Skin of body (tissue), 2 donors: ENCODE results near the gene LGSN. TPM values are rescaled to one million over a fixed set of nuclear protein-coding genes. Genes with fewer than 3 reads are reported as not detected.
"Not testable (repeated sequence)": the region's sequence is repeated elsewhere in the genome, so short reads cannot be mapped to it uniquely, and the experiment has no call there.

ENCODE experiments used
- DNase-seq: peaks from one replicate; lab custom pipeline; 2025; lab: John Stamatoyannopoulos, UW
- total RNA-seq: library from RNA; depleted of rRNA; stranded (reverse); fragments of >200 nt; gene quantifications from one replicate; pipeline ENCODE4 v1.2.3, GENCODE V29; 2014

The LGSN gene, protein sequence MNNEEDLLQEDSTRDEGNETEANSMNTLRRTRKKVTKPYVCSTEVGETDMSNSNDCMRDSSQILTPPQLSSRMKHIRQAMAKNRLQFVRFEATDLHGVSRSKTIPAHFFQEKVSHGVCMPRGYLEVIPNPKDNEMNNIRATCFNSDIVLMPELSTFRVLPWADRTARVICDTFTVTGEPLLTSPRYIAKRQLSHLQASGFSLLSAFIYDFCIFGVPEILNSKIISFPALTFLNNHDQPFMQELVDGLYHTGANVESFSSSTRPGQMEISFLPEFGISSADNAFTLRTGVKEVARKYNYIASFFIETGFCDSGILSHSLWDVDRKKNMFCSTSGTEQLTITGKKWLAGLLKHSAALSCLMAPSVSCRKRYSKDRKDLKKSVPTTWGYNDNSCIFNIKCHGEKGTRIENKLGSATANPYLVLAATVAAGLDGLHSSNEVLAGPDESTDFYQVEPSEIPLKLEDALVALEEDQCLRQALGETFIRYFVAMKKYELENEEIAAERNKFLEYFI
- not detected for total RNA-seq

DNA sequence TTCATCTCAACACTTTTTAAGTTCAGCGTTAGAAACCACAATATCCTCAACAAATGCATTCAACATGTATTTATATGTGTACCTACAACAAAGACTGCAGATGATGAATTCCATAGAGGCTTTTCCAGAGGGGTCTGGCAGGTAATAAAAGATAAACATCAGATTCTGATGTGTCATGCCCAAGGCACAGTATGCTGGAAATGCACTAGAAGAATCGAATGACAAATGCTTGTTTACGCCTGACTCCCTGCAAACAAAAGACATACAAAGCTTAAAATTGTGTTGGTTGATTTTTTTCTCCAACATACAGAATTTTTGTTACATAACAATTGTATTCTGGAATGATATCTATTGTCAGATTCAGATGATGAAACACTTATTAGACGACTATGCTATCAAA lies at the start of gene LGSN:
Gene LGSN (minus strand): TSS at position 45 of the 400 bp plus-strand sequence. CDS start 40 bp downstream, at position 5.
- no peak for DNase-seq

- no peak for DNase-seq
Observed at GRCh38 chr6:63368347-63368746, 48.6 kb upstream of the LGSN start.

DNA sequence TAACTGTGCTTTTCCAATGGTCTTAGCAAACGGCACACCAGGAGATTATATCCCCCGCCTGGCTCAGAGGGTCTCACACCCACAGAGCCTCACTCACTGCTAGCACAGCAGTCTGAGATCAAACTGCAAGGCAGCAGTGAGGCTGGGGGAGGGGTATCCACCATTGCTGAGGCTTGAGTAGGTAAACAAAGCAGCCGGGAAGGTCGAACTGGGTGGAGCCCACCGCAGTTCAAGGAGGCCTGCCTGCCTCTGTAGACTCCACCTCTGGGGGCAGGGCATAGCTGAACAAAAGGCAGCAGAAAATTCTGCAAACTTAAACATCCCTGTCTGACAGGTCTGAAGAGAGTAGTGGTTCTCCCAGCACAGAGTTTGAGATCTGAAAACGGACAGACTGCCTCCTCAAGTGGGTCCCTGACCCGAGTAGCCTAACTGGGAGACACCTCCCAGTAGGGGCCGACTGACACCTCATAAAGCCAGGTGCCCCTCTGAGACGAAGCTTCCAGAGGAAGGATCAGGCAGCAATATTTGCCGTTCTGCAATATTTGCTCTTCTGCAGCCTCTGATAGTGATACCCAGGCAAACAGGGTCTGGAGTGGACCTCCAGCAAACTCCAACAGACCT lies 42.8 kb upstream of the LGSN start:
- DNase-seq = not testable (repeated sequence)

DNA sequence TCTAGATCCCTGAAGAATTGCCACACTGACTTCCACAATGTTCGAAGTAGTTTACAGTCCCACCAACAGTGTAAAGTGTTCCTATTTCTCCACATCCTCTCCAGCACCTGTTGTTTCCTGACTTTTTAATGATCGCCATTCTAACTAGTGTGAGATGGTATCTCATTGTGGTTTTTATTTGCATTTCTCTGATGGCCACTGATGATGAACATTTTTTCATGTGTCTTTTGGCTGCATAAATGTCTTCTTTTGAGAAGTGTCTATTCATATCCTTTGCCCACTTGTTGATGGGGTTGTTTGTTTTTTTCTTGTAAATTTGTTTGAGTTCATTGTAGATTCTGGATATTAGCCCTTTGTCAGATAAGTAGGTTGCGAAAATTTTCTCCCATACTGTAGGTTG lies 37.6 kb upstream of the LGSN start:
- DNase-seq = not testable (repeated sequence)

- DNase-seq = no peak
Observed at GRCh38 chr6:63355632-63356031, 35.8 kb upstream of the LGSN start.

GRCh38 chr6:63353286-63353630 lies 33.5 kb upstream of the LGSN start:
- DNase-seq = no peak

DNA sequence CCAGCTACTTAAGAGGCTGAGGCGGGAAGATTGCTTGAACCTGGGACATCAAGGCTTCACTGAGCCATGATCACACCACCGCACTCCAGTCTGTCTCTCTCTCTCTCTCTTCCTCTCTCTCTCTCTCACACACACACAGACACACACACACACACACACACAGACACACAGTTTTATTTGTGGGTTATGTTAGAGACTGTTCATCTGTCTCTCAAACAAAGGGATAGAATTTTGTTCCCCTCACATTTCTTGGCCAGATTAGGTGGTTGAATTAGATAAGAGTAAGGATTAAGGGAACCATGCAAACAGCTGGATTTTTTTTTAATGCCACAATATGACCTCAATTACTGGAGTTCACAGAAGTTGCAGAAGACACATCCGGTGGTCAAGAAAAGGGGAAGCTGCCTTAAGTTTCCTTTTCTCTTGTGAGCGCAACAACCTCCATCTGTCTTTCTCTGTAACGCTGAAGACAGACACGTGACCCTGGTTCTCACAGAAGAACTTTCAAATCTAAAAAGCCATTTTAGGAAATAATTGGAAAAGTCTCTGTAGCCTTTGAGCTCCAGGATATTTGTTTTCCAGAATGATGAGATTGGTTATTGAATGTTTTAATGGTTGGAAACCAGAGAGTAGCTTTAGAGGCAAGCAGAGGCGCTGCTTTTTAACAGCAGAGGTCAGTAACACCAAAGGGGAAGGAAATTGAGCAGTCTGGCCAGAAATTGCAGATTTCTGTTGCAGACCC lies 32.9 kb upstream of the LGSN start:
- DNase-seq = no peak

- no peak for DNase-seq
Observed at GRCh38 chr6:63352069-63352543, 32.3 kb upstream of the LGSN start.

GRCh38 chr6:63349401-63349800 lies 29.6 kb upstream of the LGSN start:
- no peak for DNase-seq

- no peak for DNase-seq
Observed at GRCh38 chr6:63348836-63349235, 29.1 kb upstream of the LGSN start.

DNA sequence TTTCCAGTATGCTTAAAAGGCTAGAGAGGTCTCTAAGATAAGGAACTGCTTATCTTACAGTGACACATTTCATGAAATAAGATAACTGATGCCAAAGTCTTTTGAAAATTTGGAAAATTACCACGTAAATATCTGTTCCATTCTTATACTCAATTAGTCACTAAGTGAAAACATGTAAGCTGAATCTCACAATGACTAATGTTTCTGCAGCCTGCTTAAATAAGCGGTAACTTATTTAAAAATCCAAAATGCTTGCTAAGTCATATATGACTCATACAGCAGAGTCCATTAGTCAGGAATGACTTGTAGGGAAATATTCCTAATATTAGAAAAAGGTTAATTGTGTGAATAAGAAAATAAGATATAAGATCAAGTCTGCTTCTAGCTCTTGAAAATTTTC lies 27.8 kb upstream of the LGSN start:
- DNase-seq = no peak

GRCh38 chr6:63346217-63346835 lies 26.5 kb upstream of the LGSN start:
- DNase-seq = no peak

- no peak for DNase-seq
Observed at GRCh38 chr6:63340351-63340750, 20.6 kb upstream of the LGSN start.

DNA sequence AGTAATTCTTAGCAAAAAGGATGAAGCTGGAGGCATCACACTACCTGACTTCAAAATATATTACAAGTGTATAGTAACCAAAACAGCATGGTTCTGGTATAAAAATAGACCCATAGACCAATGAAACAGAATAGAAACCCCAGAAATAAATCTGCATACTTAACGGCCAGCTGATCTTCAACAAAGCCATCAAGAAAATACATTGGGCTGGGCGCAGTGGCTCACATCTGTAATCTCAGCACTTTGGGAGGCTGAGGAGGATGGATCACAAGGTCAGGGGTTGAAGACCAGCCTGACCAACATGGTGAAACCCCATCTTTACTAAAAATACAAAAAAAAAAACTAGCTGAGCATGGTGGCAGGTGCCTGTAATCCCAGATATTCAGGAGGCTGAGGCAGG lies 14.9 kb upstream of the LGSN start:
- not testable (repeated sequence) for DNase-seq

- no peak for DNase-seq
Observed at GRCh38 chr6:63333440-63333839, 13.7 kb upstream of the LGSN start.

- not testable (repeated sequence) for DNase-seq
Observed at GRCh38 chr6:63326630-63327029, 6.8 kb upstream of the LGSN start.

GRCh38 chr6:63322981-63323380 lies 3.2 kb upstream of the LGSN start:
- DNase-seq = no peak

DNA sequence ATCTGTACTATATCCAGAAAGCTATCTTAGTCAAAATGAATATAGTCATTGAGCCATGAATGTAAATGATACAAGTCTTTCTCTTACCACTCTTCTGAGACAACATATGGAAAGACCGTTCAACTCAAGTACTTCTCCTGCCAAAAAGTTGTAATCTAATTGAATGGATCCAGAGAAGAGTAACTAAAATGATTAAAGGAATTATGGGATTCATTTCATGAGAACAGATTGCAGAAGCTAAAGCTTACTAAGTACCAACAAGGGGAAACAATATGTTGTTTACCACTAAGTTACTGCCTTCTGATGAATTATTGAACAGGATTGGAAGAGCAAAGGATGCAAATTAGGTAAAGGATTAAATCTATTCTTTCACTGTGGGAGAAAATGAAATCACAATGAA lies 2.0 kb upstream of the LGSN start:
- DNase-seq = no peak

- DNase-seq = no peak
Observed at GRCh38 chr6:63317641-63318040, 2.1 kb downstream of the LGSN start.

DNA sequence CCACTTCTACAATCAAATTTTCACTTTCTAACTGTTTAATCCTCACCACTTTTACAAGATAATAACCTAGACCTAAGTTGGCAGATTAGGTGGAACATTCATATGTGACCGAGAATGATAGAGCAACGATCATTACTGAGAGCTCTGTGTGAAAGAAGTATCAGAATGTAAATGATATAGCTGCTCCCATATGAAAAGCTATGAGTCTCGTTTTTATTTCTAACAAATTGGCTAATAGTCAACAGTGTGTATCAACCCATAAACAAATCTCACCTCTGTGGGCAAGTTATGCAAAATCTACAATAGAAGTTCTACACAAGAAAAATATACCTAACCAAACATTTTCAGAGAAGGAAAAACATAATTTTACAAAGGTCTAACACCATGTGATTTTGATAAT lies 3.7 kb downstream of the LGSN start:
- DNase-seq = no peak

DNA sequence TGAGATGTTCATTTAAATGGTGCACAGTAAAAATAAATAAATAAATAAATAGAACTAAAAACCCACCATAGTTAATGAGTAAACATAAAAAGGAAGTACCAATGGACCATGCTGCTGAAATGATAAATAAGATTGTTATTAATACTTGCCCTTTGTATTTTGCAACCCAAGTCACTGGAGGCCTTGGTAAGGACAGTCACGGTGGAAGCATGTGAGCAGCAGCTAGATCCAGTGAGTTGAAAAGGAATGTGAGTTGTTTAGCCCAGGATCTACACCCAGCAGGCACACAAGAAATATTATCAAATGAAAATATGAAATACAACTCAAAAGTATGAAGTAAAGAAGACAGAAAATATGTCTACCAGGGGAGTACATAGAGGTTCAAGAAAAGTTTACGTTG lies 6.7 kb downstream of the LGSN start:
- no peak for DNase-seq
